Measurements from ENCODE around the gene VMP1.
A peak's percentile ranks its signal among the peaks of the same experiment; 100 is the strongest.
"Not testable (repeated sequence)": the region's sequence is repeated elsewhere in the genome, so short reads cannot be mapped to it uniquely, and the experiment has no call there.

The VMP1 gene

DNA sequence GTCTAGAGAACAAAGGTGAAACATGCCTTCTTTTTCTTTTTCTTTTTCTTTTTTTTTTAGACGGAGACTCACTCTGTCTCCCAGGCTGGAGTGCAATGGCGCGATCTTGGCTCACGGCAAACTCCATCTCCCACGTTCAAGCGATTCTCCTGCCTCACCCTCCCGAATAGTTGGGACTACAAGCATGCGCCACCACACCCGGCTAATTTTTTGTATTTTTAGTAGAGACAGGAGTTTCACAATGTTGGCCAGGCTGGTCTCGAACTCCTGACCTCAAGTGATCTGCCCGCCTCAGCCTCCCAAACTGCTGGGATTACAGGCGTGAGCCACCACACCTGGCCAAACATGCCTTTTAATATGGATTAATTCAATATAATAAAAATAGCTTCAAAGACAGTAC is 47.6 kb downstream of the VMP1 start:
- not testable (repeated sequence) for DNase-seq (ENCODE audit: low spot score)

GRCh38 chr17:59756236-59756818 is 48.9 kb downstream of the VMP1 start:
- DNase-seq (ENCODE audit: low spot score) = peak; percentile 94

- no peak for DNase-seq (ENCODE audit: low spot score)
These were observed 49.6 kb downstream of the VMP1 start for GRCh38 chr17:59757043-59757442.

GRCh38 chr17:59757470-59757869 is 50.0 kb downstream of the VMP1 start:
- DNase-seq (ENCODE audit: low spot score) = no peak

GRCh38 chr17:59757881-59758385 is 50.5 kb downstream of the VMP1 start:
- DNase-seq (ENCODE audit: low spot score) = no peak

DNA sequence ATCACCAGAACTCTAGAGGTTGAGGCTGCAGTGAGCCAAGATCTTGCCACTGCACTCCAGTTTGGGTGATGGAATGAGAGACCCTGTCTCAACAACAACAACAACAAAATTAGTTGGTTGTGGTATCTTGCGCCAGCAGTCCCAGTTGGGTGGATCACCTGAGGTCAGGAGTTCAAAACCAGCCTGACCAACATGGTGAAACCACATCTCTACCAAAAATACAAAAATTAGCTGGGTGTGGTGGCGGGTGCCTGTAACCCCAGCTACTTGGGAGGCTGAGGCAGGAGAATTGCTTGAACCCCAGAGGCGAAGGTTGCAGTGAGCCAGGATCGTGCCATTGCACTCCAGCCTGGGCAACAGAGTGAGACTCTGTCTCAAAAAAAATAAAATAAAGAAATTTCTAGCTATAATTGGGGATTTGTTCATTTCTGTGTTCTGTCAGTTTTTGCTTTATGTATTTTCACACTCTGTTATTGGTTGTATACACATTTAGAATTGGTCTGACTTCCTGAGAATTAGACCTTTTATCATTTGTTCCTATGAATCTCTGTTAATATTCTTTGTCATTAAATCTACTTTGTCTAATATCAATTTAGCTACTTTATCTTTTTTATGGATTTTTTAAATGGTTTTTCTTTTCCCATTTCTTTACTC is 51.7 kb downstream of the VMP1 start:
- not testable (repeated sequence) for DNase-seq (ENCODE audit: low spot score)

DNA sequence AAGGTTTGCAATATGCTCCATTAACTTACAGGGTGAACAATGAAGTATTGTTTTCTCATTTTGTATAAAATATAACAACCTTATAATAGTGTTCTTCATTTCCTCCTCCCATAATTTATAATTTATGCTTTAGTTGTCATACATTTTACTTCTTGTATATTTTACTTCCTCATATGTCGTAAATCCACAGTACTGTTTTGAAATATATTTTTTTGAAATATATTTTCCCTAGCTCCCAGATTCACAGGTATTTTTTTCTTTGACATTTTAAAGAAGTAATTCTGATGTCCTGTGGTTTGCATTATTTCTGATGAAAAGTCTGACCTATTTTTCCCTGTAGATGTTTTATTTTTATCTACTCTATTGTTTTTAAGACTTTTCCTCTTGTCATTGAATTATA is 52.7 kb downstream of the VMP1 start:
- no peak for DNase-seq (ENCODE audit: low spot score)

DNA sequence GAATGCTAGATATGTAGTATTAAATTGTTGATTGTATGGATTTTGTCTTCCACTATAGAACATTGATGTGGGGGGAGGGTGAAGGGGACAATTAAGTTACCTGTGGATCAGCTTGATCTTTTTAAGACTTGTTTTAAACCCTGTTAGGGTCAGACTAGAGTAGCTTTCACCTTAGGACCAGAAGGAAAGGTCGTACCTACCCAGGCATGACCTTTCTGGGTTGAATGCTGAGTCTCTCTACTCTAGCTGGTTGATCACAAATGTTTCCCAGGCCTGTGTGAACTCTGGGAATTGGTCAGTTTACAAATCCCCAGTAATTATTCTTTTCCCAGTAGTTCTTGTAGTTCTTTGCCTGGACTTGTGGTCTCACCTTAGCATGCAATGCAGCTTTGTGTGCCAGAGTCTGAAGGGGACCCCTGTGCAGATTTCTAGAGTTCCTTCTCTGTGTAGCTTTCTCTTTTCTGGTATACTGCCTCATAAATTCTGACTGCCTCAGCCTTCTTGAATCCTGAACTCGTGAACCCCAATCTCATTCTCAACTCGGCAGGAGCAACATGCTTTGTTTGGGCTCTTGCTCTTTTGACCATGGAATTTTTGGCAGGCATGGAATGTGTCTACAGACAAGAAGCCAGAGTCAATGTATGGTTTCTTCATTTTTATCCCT is 54.1 kb downstream of the VMP1 start:
- peak; percentile 64 for DNase-seq (ENCODE audit: low spot score)

GRCh38 chr17:59762049-59762823 is 54.8 kb downstream of the VMP1 start:
- peak; percentile 78 for DNase-seq (ENCODE audit: low spot score)

DNA sequence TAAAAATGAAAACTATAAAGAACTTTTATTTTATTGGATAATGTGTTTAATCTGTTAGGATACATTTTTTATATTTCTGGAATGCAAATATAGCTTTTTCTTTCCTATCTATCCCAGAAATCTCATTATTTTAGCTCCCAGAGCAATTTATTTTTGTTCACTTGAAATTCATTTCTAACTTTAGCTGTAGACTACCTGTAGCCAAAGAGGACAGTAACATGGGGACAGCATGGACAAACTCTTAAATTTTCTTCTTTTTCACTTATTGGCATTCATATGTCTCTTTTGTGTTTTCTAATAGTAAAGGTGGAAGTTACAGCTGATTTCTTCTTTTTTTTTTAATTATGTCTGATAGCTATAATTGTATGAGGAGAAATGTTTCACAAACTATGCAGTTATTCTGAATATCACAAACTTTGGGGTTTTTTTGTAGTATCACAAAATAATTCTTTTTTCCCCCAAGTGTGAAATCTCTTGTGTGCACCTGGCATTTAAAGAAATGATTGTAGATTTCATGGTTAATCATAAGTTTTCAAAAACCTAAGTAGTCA is 55.4 kb downstream of the VMP1 start:
- DNase-seq (ENCODE audit: low spot score) = peak; percentile 19

DNA sequence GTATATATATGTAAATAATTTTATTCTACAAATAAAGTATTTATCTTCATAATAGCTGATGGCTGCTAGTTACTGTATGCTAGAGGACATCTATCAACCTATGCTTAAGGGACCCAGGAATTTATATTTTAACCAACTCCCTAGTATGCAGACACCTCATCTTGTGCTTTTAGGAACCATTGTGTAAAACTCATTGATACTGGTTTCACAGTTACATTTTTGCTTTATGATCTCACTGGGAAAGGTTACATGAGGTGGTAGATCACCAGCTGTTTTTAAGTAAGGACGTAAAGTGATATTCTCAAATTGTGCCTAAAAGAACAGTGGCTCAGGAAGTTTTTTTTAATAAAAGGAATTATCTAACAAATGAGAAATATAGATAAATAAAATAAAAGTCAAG is 56.4 kb downstream of the VMP1 start:
- DNase-seq (ENCODE audit: low spot score) = peak; percentile 77

GRCh38 chr17:59764292-59764741 is 56.9 kb downstream of the VMP1 start:
- DNase-seq (ENCODE audit: low spot score) = no peak

- DNase-seq (ENCODE audit: low spot score) = no peak
These were observed 57.6 kb downstream of the VMP1 start for GRCh38 chr17:59765038-59765437.

DNA sequence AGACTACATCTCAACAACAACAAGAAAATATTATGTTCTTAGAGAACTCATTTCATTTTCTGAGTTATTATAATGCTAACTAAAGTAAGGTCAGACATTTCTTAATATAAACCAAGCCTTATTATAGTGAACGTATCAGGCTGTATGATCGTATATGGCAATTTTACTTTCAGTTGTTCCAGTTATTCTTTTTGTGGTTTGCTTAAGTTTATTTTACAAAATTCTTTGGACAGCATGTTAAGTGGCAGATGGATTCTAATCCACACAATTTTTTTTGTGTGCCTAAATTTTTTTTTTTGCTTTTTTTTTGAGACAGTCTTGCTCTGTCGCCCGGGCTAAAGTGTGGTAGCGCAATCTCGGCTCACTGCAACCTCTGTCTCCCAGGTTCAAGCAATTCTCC is 59.0 kb downstream of the VMP1 start:
- no peak for DNase-seq (ENCODE audit: low spot score)

- no peak for DNase-seq (ENCODE audit: low spot score)
These were observed 59.7 kb downstream of the VMP1 start for GRCh38 chr17:59767176-59767575.

DNA sequence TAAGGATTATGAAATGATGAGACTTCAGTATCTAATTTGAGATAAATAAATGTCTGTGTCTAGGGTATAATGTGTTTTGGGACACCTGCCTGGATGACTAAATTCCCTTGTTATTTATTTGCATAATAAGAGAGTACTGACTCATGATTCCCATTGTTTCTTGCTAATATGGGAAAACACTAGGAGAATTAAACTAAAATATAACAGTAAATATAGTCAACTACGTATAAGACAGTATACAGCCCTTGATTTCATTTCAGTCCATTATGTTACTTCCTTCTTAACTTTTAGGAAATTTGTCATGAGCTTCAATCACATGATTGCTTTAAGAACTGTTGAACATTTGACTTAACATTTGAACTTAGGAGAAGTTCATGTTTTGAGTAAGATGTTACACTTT is 62.4 kb downstream of the VMP1 start:
- DNase-seq (ENCODE audit: low spot score) = peak; percentile 54

GRCh38 chr17:59771093-59771492 is 63.6 kb downstream of the VMP1 start:
- no peak for DNase-seq (ENCODE audit: low spot score)

- no peak for DNase-seq (ENCODE audit: low spot score)
These were observed 68.4 kb downstream of the VMP1 start for GRCh38 chr17:59775786-59776350.

DNA sequence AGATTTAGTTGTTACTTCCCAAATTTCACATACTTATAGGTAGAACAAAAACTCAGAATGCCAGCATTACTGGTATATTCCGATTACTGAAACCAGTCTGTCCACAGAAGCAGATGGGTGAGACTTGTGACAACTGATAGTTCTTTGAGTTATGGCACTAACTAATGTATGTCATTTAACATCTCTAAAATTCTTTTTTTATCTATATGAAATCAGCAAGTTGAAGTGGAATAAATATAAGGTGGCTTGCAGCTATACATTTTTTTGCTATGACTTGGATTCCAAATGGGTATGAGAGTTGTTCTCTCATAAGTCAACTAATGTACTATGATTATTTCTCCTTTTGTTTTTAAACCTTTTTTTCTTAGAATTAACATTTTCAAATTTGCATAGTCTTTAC is 69.1 kb downstream of the VMP1 start:
- DNase-seq (ENCODE audit: low spot score) = no peak

- DNase-seq (ENCODE audit: low spot score) = no peak
These were observed 69.6 kb downstream of the VMP1 start for GRCh38 chr17:59777033-59777432.

DNA sequence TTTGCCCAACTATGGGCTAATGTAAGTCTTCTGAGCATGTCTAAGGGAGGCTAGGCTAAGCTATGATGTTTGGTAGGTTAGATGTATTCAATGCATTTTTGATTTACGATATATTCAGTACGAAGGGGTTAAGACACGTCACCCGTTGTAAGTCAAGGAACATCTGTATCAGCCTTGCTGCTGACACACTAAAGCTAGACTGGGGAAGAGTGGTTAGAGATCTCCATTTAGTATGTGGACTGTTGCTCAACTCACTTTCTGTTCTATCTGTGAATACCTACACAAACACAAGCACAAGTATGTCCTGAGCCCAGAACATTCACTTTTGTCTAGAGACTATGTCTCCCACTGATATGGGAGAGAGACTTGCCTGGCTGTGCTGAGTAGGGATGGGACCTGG is 71.5 kb downstream of the VMP1 start:
- no peak for DNase-seq (ENCODE audit: low spot score)

GRCh38 chr17:59779521-59779920 is 72.1 kb downstream of the VMP1 start:
- no peak for DNase-seq (ENCODE audit: low spot score)
